Diencephalon (tissue), 1 donor: Measurements from ENCODE around the gene UPK3B. TPM values are rescaled to one million over a fixed set of nuclear protein-coding genes. Genes with fewer than 3 reads are reported as not detected.

Experiments used
- small RNA-seq: library from RNA; depleted of rRNA; stranded (forward); fragments of <200 nt; gene quantifications from one replicate; pipeline ENCODE3, GENCODE V24; 2014
- total RNA-seq: library from RNA; depleted of rRNA; stranded (reverse); fragments of >200 nt; gene quantifications from one replicate; pipeline ENCODE4 v1.2.3, GENCODE V29; 2014

UPK3B gene
- total RNA-seq: 0.23 TPM

DNA sequence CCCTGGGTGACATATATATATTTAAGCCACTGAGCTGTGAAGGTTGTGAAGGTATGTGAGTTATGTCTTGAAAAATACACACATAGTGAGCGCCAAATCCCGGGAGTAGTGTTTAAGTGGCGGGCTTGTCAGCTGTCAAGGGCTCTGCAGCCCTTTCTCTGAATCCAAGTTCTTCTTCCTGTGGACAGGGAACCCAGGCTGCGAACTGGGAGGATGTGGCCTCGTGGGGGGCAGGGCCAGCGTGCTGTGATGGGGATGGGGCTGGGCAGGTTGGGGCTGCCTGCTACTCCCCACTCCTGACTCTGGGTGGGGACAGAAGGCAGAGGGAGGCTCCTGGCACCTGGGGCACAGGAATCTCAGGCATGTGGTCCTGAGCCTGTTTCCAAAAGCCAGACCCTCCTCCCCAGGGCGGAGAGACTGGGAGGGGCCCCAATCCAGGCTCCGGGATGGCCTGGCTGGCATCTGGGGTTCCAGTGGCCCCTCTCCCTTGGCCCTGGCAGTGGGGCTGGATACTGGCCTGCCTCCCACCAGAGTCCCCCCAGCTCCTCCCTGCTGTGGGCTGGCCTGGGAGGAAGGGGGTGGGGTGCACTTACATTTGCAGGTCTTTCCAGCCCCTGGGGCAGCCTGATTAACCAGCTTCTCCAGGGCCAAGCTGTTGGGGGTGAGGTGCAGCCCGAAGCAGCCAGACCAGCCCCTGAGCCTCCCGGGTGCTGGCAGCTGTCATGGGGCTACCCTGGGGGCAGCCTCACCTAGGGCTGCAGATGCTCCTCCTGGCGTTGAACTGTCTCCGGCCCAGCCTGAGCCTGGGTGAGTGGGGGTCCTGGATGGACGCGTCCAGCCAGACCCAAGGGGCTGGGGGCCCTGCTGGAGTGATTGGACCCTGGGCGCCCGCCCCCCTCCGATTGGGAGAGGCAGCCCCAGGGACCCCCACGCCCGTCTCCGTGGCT lies at the start of gene UPK3B:
Gene UPK3B, plus strand, starts transcription at position 622 of the 947 bp plus-strand sequence. Its CDS starts 101 bp downstream, at position 723.

DNA sequence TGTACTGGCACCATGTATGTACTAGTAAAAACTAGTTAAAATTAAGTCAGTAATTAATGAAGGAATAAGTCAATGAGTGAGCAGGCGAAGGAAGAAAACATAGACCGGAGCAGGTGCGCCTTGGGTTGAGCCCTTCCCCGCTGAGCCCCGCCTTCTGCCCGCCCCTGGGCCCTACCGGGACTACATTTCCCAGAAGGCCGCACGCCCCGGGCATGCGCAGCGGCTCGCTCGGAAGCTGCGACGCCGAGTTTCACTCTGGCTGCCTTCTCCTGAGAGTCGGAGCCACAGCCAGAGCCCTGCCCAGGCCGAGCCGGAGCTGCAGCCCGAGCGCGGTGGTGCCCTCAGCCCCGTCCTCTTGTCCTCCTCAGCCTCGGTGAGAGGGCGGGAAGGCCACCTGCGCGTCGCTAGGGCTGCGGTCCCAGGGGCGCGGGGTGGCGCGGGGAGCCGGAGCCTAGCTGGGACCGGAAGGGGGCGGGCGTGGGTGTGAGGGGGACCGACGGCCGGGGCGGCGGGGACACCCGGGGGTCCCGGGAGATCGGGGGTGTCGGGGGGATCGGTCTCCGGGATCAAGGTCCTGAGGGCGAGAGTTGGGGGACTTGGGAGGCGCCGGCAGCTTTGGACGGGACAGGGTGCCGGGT lies 48.8 kb upstream of the UPK3B start, which contains the start of gene DTX2:
Gene DTX2, plus strand, starts transcription at position 246 of the 638 bp plus-strand sequence. CDS start 18,801 bp downstream, outside the sequence.

DNA sequence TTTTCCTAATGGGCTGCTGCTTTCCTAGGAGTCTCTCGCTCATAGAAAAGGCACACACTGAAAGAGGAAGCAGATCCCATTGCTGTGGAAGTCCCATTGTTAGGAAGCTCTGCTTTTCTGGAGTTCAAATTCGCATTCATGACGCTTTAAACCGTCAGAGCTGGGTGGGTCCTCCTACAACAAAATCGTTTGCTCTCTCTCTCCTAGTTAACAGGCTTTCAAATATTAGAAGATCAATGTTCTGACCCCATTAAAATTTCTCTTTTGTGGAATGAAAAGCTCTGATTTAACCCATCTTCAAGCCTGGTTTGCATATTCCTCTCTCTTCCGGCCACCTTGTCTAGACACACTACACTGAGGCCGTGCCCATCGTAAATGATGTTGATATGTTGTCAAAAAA lies 32.8 kb downstream of the UPK3B start, which contains the start of gene SPDYE16:
Gene SPDYE16, minus strand, starts transcription at position 101 of the 400 bp plus-strand sequence. CDS start 1,838 bp downstream, outside the sequence.

Small RNA genes lying within 50 kb of the gene (small RNA-seq; reads per million reads assigned to genes)
- not detected for gene RF00019

Other genes starting within 250 kb of the UPK3B start
- gene HSPB1, start 207.9 kb upstream of the UPK3B start, total RNA-seq: 15.7 TPM
- 602 TPM for gene YWHAG, start 151.6 kb upstream of the UPK3B start, total RNA-seq
- gene SSC4D, start 100.9 kb upstream of the UPK3B start, total RNA-seq: 1.6 TPM
- 1.4 TPM for gene ZP3, start 85.6 kb upstream of the UPK3B start, total RNA-seq
- 3.0 TPM for gene DTX2, start 48.8 kb upstream of the UPK3B start, total RNA-seq
- gene SPDYE16, start 32.7 kb downstream of the UPK3B start, total RNA-seq: 0.23 TPM
- gene POMZP3, start 116.7 kb downstream of the UPK3B start, total RNA-seq: 5.1 TPM